ENCODE data around the gene SYPL1. TPM values are rescaled to one million over a fixed set of nuclear protein-coding genes. Genes with fewer than 3 reads are reported as not detected.

Gene SYPL1
- polyA plus RNA-seq, 2 donors, result 66.3 to 101 TPM

Other genes starting within 250 kb of the SYPL1 start
- gene ATXN7L1, start 235.7 kb downstream of the SYPL1 start, polyA plus RNA-seq, result 1 to 10 TPM; 4.0 to 4.8 TPM
- gene CDHR3, start 149.0 kb downstream of the SYPL1 start, polyA plus RNA-seq, result under 1 TPM; 0.66 to 0.88 TPM
- gene NAMPT, start 172.7 kb upstream of the SYPL1 start, polyA plus RNA-seq, result 100 to 1,000 TPM; 185 to 206 TPM

Data from esophagus (tissue), 2 donors.